Transverse colon (tissue), 4 donors: Measurements from ENCODE around the gene SEC24A.

ENCODE experiments used
- CTCF ChIP-seq, 5 experiments: fragments of 200-600 bp in 3 of 5; fragments of 450-650 bp in 2 of 5; sonication (generic) in 3 of 5; IDR thresholded peaks; 1 replicate in 2 of 5; 2 replicates in 3 of 5; pipeline ENCODE4 v1.5.1; 2016 to 2017; ENCODE audit warnings: antibody characterized with exemption in 5 of 5, inconsistent platforms in 3 of 5, mild to moderate bottlenecking in 2 of 5, moderate library complexity in 1 of 5
- POLR2AphosphoS5 ChIP-seq, 3 donors: sonication (generic); formaldehyde crosslinking; IDR thresholded peaks; one replicate each; pipeline ENCODE4 v1.6.1; 2016; ENCODE audit warnings: antibody characterized with exemption in 3 of 3

- TF ChIP-seq POLR2AphosphoS5 (IDR thresholded peaks at IDR 0.05) (no peak), CTCF (IDR thresholded peaks at IDR 0.05) (no peak)
These were observed 86.7 kb downstream of the SEC24A start for GRCh38 chr5:134735243-134735642.
